ENCODE results near the gene LHX8. TPM values are rescaled to one million over a fixed set of nuclear protein-coding genes. Genes with fewer than 3 reads are reported as not detected.
"Not testable (repeated sequence)": the region's sequence is repeated elsewhere in the genome, so short reads cannot be mapped to it uniquely, and the experiment has no call there.

LHX8 gene
- total RNA-seq, 1 experiment from 2014 or later = not detected

GRCh38 chr1:75100481-75101092 is 33.6 kb upstream of the LHX8 start:
- Histone ChIP-seq H3K4me2 (ENCODE audit: insufficient read depth, insufficient read length, low read length) (no peak overlapping the region), H3K79me2 (ENCODE audit: insufficient read depth, low read length) (no peaks in the 10 kb centered on the region), H3K79me1 (ENCODE audit: insufficient read depth, low read depth, low read length, poor library complexity, severe bottlenecking) (no peaks in the 10 kb centered on the region), H3K23ac (ENCODE audit: insufficient read length, low read depth, low read length) (no peak overlapping the region), H2BK120ac (ENCODE audit: low read depth, low read length, poor library complexity, severe bottlenecking) (no peak overlapping the region), H2BK5ac (ENCODE audit: insufficient read length, low read length) (no peak overlapping the region), H3K9me3 (ENCODE audit: control insufficient read depth, low read depth, low read length) (no peaks in the 10 kb centered on the region), H3K27me3 (ENCODE audit: insufficient read depth, low read length) (no peaks in the 10 kb centered on the region), H3K4me1 (ENCODE audit: insufficient read depth, low read length) (no peaks in the 10 kb centered on the region), H4K8ac (replicated peaks; ENCODE audit: insufficient read length, low read depth, low read length) (no peak overlapping the region), H3K9ac (ENCODE audit: extremely low read depth, insufficient read length, low read length) (no peak overlapping the region), H3K18ac (ENCODE audit: insufficient read length, low read depth, low read length) (no peak overlapping the region), H2AFZ (ENCODE audit: low read length) (peak overlapping the region; percentile 68), H3K4ac (ENCODE audit: low read depth, low read length) (no peak overlapping the region), H3T11ph (ENCODE audit: low read length) (no peak overlapping the region), H2BK15ac (ENCODE audit: low read depth, low read length) (no peak overlapping the region), H4K20me1 (ENCODE audit: control insufficient read depth, insufficient read depth, insufficient read length) (no peaks in the 10 kb centered on the region), H2BK12ac (ENCODE audit: insufficient read length, low read depth, low read length) (no peak overlapping the region), H4K91ac (ENCODE audit: insufficient read length, low read depth, low read length) (no peak overlapping the region), H4K5ac (ENCODE audit: insufficient read length, low read depth, low read length) (no peak overlapping the region), H3K27ac (ENCODE audit: insufficient read length, low read depth, low read length) (peak overlapping the region; percentile 33), H3K56ac (ENCODE audit: insufficient read length, low read depth, low read length) (no peak overlapping the region), H2BK20ac (ENCODE audit: low read depth, low read length, poor library complexity, severe bottlenecking) (no peak overlapping the region), H3K14ac (ENCODE audit: insufficient read depth, low read length) (no peak overlapping the region), H3K23me2 (ENCODE audit: insufficient read length, low read depth, low read length, poor library complexity, severe bottlenecking) (no peaks in the 10 kb centered on the region), H2AK5ac (ENCODE audit: insufficient read length, low read length) (no peak overlapping the region)
- H3K9me3 Mint-ChIP-seq = no peaks in the 10 kb centered on the region
- H3K4me1 Mint-ChIP-seq = peaks cover 14 to 15% of the 10 kb centered on the region in 2 experiments
- no peak for TF ChIP-seq CTCF (conservative IDR thresholded peaks at IDR 0.05)
- no peaks in the 10 kb centered on the region for H3K36me3 Mint-ChIP-seq (ENCODE audit: insufficient read depth in 1 of 3, low read depth in 3 of 3)
- H3K27me3 Mint-ChIP-seq (ENCODE audit: low read depth) = no peaks in the 10 kb centered on the region
- DNase-seq = no peak
- no CpG with 5 or more reads among the region's 10 CpGs for whole genome bisulfite sequencing (ENCODE audit: extremely low coverage, insufficient read length, low lambda C conversion rate)
- 0 out of 7 replicates have a peak overlapping the region, but pooled peaks of 1 of the 3 experiments have one; percentile 6 for H3K27ac Mint-ChIP-seq
- no peak overlapping the region for H3K4me3 Mint-ChIP-seq

- not testable (repeated sequence) for H3K79me2 ChIP-seq (ENCODE audit: insufficient read depth, low read length); H2BK120ac ChIP-seq (ENCODE audit: low read depth, low read length, poor library complexity, severe bottlenecking); H2BK5ac ChIP-seq (ENCODE audit: insufficient read length, low read length); H3K18ac ChIP-seq (ENCODE audit: insufficient read length, low read depth, low read length); H3K79me1 ChIP-seq (ENCODE audit: insufficient read depth, low read depth, low read length, poor library complexity, severe bottlenecking); H2BK20ac ChIP-seq (ENCODE audit: low read depth, low read length, poor library complexity, severe bottlenecking); H2BK12ac ChIP-seq (ENCODE audit: insufficient read length, low read depth, low read length); H3K4me2 ChIP-seq (ENCODE audit: insufficient read depth, insufficient read length, low read length); H3K27me3 ChIP-seq (ENCODE audit: insufficient read depth, low read length); H3K27me3 Mint-ChIP-seq (ENCODE audit: low read depth); H2AFZ ChIP-seq (ENCODE audit: low read length); H3K23me2 ChIP-seq (ENCODE audit: insufficient read length, low read depth, low read length, poor library complexity, severe bottlenecking); H2BK15ac ChIP-seq (ENCODE audit: low read depth, low read length); DNase-seq; H4K8ac ChIP-seq (replicated peaks; ENCODE audit: insufficient read length, low read depth, low read length); H3K23ac ChIP-seq (ENCODE audit: insufficient read length, low read depth, low read length); H3K4me1 Mint-ChIP-seq; H4K91ac ChIP-seq (ENCODE audit: insufficient read length, low read depth, low read length); H3K4ac ChIP-seq (ENCODE audit: low read depth, low read length); H3K9ac ChIP-seq (ENCODE audit: extremely low read depth, insufficient read length, low read length); H3K14ac ChIP-seq (ENCODE audit: insufficient read depth, low read length); H3K56ac ChIP-seq (ENCODE audit: insufficient read length, low read depth, low read length); H3T11ph ChIP-seq (ENCODE audit: low read length); H3K9me3 Mint-ChIP-seq; H3K9me3 ChIP-seq (ENCODE audit: control insufficient read depth, low read depth, low read length); H3K27ac Mint-ChIP-seq; H3K4me3 Mint-ChIP-seq; H4K20me1 ChIP-seq (ENCODE audit: control insufficient read depth, insufficient read depth, insufficient read length); H2AK5ac ChIP-seq (ENCODE audit: insufficient read length, low read length); H4K5ac ChIP-seq (ENCODE audit: insufficient read length, low read depth, low read length); H3K4me1 ChIP-seq (ENCODE audit: insufficient read depth, low read length); H3K27ac ChIP-seq (ENCODE audit: insufficient read length, low read depth, low read length)
- peaks cover 0 to 13% (median 2%) of the 10 kb centered on the region in 3 experiments; a peak in 4 of 7 replicates for H3K36me3 Mint-ChIP-seq (ENCODE audit: insufficient read depth in 1 of 3, low read depth in 3 of 3)
- no CpG with 5 or more reads among the region's 26 CpGs for WGBS (ENCODE audit: extremely low coverage, insufficient read length, low lambda C conversion rate)
Observed at GRCh38 chr1:75112362-75112951, 21.7 kb upstream of the LHX8 start.

Measured in H9 (cell line).